HG03108 (cell line): ENCODE data around the gene NOD2.

Experiments used
- ATAC-seq: cut with Tn5 transposase; IDR thresholded peaks from one replicate; pipeline ENCODE4 v1.9.1; 2021; ENCODE audit warnings: moderate library complexity; ENCODE audit not compliant: unreplicated experiment

The NOD2 gene

GRCh38 chr16:50669741-50670140 is 23.7 kb upstream of the NOD2 start:
- ATAC-seq = no peak

DNA sequence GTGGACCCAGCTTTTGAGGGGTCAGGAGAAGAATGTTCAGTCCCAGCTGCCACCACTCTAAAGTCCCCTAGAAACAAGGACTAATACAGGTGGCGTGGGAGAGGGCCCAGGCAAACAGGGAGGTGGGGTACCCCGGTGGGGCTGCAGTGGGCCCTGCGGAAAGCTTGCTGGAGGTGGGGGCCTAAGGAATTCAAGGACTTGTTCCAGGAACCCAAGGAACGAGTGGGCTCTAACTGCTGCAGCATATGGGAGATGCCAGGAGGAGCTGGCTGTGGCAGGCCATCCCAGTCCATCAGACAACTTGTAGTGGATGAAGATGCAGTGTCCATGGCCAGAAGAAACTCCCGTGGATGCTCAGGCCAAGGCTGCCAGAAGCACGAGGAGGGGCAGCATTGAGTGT is 22.9 kb upstream of the NOD2 start:
- ATAC-seq = no peak

DNA sequence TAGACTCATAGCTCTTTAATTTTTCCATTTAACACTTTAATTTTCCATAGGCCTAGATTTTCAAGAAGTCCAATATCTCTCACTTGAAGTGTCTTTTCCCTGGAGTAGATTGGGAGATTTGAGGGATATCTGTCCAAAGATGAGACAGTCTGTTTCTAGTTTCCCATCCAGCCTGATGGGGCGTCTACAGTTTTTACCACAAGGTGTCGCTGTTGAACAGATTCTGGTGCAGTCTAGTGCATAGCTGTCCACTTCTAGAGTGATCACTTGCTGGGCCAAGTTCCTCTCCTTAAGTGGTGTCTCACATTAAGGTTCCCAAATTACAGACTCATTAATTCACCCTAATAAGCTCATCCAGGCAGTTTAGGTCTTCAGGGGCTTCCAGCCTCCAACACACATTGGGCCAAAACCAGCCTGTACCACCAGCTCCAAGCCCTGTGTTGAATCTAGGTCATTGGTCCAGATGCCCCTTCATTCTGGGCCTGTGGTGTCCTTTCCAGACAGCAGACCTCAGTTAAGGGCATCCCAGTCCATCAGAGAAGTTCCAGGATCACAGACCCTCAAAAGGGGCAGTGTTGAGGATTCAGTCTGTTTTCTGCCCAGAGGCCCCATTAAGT is 21.7 kb upstream of the NOD2 start:
- no peak for ATAC-seq

DNA sequence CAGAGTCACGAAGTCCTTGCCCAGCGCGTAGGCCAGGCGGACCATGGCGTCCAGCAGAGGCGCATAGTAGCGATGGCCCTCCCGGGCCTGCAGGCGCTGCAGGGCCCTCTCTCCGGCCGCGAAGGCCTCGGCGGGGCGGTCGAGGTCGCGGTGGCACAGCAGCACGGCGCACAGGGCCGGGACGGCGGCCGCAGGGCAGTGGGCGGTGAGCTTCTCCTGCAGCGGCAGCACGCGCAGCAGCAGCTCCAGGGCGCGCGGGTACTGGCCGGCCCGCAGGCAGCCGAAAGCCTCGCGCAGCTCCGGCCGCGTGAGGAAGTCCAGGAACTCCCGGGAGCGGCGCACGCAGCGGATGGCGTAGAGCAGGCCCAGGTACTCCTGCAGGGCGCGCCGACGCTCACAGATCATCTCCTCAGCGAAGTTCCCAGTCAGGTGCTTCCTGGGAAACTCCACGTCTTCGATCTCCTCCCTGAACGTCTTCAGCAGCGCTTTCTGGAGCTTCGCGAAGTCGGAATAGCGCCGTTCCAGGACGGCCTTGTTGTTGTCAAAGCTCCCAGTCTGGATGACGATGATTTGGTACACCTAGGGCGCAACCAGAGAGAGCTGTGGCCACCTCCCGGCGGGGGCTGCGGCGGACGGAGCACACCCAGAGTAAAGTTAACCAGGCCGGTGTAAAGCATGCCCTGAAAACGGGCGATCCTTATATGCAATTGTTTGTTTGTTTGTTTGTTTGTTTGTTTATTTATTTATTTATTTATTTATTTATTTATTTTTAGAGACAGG is 19.7 kb upstream of the NOD2 start:
- no peak for ATAC-seq

DNA sequence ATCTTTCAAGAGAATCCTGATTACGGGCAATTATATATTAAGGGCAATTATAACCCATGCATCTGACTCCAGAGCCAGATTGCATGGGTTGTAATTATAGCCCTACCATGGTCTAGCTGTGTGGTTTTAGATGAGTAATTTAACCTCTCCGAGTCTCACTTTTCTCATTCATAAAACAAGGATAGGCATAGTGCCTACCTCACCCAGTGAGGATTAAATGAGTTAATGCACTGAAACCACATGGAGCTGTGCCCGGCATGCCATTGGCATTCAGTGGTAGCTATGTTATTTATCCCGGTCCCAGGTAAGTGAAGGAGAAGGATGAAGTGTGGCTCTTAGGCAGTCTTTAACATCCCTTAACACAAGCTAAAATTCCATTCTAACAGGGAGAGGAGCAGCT is 18.6 kb upstream of the NOD2 start:
- ATAC-seq = no peak

- ATAC-seq = no peak
Observed at GRCh38 chr16:50675686-50676610, 17.5 kb upstream of the NOD2 start.

GRCh38 chr16:50676684-50677225 is 16.7 kb upstream of the NOD2 start:
- ATAC-seq = no peak

GRCh38 chr16:50677351-50677750 is 16.1 kb upstream of the NOD2 start:
- no peak for ATAC-seq

GRCh38 chr16:50678531-50678930 is 14.9 kb upstream of the NOD2 start:
- ATAC-seq = no peak

GRCh38 chr16:50679266-50679665 is 14.1 kb upstream of the NOD2 start:
- ATAC-seq = no peak

- no peak for ATAC-seq
Observed at GRCh38 chr16:50679676-50680555, 13.5 kb upstream of the NOD2 start.

DNA sequence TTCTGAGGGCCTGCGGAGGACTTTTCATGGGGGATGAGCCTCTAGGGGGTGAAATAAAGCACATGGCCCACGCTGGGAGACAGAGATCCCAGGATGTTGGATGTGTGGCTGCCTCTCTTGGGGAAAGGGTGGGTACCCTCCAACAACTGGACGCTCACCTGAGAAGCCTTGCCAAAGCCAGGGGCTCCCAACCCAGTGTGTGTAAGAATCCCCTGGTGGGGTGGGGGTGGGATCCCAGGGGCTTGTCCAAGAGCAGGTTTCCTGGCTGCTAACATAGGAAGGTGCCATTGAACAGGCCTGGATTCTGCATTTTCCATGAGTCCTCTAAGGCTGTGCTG is 12.9 kb upstream of the NOD2 start:
- ATAC-seq = no peak

DNA sequence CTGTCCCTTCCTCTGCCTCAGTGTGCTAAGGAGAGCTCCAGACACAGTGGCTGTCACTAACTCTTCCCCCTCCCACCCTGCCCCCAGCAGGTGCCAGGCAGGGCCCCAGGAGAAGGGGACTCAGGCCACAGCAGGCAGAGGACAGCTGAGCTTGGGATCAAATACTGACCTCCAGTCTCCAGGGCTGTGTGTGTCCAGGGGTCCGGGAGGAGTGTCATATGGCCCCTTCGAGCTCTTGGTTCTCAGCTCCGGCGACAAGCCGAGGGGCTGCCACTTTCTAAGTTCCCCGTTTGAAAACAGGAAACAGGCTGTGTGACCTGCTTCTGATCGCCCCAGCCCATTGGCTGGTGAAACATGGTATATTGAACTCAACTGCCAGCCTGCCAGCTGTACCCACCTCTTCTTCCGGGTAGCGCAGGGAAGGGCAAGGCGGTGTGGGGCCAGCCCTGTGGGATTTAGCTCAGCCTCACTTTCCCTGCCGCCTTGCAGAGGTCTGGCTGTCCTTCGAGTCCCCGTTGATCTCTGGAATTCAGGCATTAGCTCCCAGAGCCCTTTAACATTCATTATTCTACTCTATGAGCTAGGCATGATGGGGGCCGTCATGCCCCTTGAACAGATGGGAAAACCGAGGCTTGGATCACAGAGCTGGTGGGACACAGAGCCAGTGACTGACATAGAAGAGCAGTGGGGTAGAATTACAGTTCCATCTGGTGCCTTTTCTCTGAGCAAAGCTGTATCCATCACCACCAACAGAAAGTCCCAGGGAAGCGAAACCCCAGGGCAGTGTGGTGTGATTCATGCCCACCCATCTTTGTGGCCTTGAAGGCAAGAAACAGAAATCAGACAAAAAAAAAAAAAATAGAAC is 12.2 kb upstream of the NOD2 start, which contains the start of gene SNX20:
TSS of gene SNX20 (minus strand) at position 292 of the 865 bp plus-strand sequence. CDS start 3,786 bp downstream, outside the sequence.
- peak; percentile 52 for ATAC-seq

DNA sequence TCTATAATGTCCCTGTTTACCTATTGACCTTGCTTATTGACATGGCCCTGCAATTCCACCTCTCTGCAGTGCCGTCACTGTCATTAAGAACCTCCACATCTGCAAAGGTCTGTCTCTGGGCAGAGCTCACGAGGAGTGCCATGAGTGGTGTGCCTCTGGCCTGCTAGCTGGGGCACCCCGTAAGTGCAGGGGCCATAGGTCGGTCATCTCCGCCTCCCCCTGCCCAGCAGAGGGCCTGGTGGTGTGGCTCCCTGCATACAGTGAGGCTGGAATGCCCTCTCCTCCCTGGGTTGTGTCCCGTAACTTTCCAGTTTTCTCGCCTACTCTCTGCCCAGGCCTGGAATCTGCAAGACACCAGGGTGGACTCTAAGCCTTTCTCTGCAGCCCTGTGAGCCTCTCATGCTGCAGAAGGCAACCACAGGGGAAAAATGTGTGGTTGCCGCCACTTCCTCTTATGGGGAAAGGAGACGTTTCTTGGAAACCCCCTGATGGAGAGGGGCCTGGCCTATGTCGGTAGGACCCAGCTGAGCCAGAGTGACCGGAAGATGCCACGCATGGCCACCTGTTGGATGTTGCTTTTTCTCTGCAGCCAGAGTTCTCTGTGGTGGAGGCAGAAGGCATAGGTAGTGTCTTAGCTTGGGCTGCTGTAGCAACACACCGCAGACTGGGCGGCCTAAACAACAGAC is 9.6 kb upstream of the NOD2 start:
- peak; percentile 57 for ATAC-seq

- no peak for ATAC-seq
Observed at GRCh38 chr16:50684823-50685461, 8.5 kb upstream of the NOD2 start.

GRCh38 chr16:50685462-50686063 is 7.8 kb upstream of the NOD2 start:
- ATAC-seq = no peak

DNA sequence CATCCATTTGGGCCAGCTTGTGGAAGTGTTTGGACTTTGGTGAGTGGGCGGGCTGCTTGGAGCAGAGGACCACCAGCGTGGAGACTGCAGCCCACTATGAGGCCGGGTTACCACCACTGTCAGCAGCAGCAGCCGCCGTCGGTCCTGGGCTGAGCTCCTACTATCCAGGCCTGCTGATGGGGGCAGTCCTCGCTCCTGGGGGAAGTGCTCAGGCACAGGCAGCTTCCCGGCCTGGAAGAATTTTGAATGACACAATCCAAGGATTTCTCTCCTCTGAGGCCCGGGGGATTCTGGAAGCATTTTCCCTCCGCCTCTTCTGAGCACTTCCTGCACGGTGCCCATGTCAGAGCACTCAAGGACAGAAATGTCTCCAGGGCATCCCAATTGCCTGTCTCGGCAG is 5.3 kb upstream of the NOD2 start:
- no peak for ATAC-seq

DNA sequence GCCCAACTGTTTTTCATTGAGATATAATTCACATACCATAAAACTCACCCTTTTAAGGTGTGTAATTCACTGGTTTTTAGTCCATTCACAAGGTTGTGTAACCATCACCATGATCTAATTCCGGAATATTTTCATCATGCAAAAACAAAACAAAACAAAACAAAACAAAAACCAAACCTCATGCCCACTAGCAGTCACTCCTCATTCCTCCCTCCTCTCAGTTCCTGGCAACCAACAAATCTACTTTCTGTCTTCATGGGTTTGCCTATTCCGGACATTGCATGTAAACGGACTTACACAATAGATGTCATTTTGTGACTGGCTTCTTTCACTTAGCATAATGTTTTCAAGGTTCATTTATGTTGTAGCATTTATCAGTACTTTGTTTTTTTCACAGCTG is 4.5 kb upstream of the NOD2 start:
- no peak for ATAC-seq
